Endothelial cell (in vitro differentiated cells): ENCODE measurements around the gene FRMD6. TPM values are rescaled to one million over a fixed set of nuclear protein-coding genes. Genes with fewer than 3 reads are reported as not detected.
"Not testable (repeated sequence)": the region's sequence is repeated elsewhere in the genome, so short reads cannot be mapped to it uniquely, and the experiment has no call there.

Experiments used
- DNase-seq: peaks from one replicate; pipeline ENCODE4 v3.0.0; 2021; ENCODE audit warnings: low spot score
- H3K27ac Mint-ChIP-seq: one replicate; pipeline ENCODE4 v1.8.0; 2021; ENCODE audit warnings: mixed read lengths, inconsistent platforms; ENCODE audit not compliant: unreplicated experiment
- H3K27me3 Mint-ChIP-seq: one replicate; pipeline ENCODE4 v1.8.0; 2021; ENCODE audit warnings: mild to moderate bottlenecking, moderate library complexity, mixed read lengths, inconsistent platforms; ENCODE audit not compliant: unreplicated experiment
- H3K36me3 Mint-ChIP-seq: one replicate; pipeline ENCODE4 v1.8.0; 2021; ENCODE audit warnings: mild to moderate bottlenecking, low read depth, mixed read lengths, inconsistent platforms; ENCODE audit not compliant: unreplicated experiment
- H3K4me1 Mint-ChIP-seq: one replicate; pipeline ENCODE4 v1.8.0; 2021; ENCODE audit warnings: mild to moderate bottlenecking, mixed read lengths, inconsistent platforms; ENCODE audit not compliant: unreplicated experiment
- H3K4me3 Mint-ChIP-seq: one replicate; pipeline ENCODE4 v1.8.0; 2021; ENCODE audit warnings: mild to moderate bottlenecking, mixed read lengths, inconsistent platforms; ENCODE audit not compliant: unreplicated experiment
- H3K9me3 Mint-ChIP-seq: one replicate; pipeline ENCODE4 v1.8.0; 2021; ENCODE audit warnings: mixed read lengths, inconsistent platforms; ENCODE audit not compliant: unreplicated experiment
- CTCF ChIP-seq: fragments of 200-600 bp; sonication (generic); IDR thresholded peaks from one replicate; pipeline ENCODE4 v1.5.0; 2021; ENCODE audit warnings: antibody characterized with exemption; ENCODE audit not compliant: unreplicated experiment
- total RNA-seq: library from RNA; stranded (reverse); fragmentation: NEBNext Ultra II Directional; extraction: Animal tissue kit (Norgen Biotek cat#: 25700); gene quantifications from one replicate; pipeline ENCODE4 v1.2.1, GENCODE V29; 2021; ENCODE audit not compliant: unreplicated experiment

The FRMD6 gene
- total RNA-seq, 1 donor from 2014 or later, result 45.3 TPM

DNA sequence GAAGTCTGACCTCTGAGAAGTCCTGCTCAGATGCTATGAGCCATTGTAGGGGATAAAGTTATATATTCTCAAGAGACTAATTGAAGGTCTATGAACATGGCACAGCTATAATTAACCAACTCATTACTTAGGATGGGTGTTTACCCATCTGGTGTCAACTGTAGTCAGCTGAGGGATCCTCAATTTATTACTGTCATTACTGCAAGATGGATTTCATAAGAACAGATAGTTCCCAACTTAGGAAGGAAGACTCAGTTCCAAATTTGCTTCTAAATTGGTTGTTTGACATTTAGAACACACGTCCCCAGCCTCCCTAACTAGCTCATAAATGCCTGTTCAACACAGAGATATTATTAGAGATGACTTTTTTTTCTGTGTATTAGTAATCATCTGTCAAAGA is 81.4 kb downstream of the FRMD6 start:
- no peak for DNase-seq
- no peak overlapping the region for H3K4me3 Mint-ChIP-seq
- no peak for TF ChIP-seq CTCF
- H3K9me3 Mint-ChIP-seq, result no peaks in the 10 kb centered on the region
- H3K4me1 Mint-ChIP-seq, result peaks cover 4% of the 10 kb centered on the region
- peaks cover 5% of the 10 kb centered on the region for H3K36me3 Mint-ChIP-seq
- H3K27ac Mint-ChIP-seq, result no peak overlapping the region
- H3K27me3 Mint-ChIP-seq, result no peaks in the 10 kb centered on the region

- no peak for TF ChIP-seq CTCF
- DNase-seq, result no peak
- no peak overlapping the region for H3K27ac Mint-ChIP-seq
- H3K9me3 Mint-ChIP-seq, result no peaks in the 10 kb centered on the region
- peaks cover 6% of the 10 kb centered on the region for H3K4me1 Mint-ChIP-seq
- H3K4me3 Mint-ChIP-seq, result no peak overlapping the region
- H3K36me3 Mint-ChIP-seq, result no peaks in the 10 kb centered on the region
- H3K27me3 Mint-ChIP-seq, result no peaks in the 10 kb centered on the region
Measured at GRCh38 chr14:51735851-51736250, 84.1 kb downstream of the FRMD6 start.

GRCh38 chr14:51738754-51739153 is 87.0 kb downstream of the FRMD6 start:
- no peak for TF ChIP-seq CTCF
- Mint-ChIP-seq H3K9me3 (no peaks in the 10 kb centered on the region), H3K4me3 (no peak overlapping the region), H3K4me1 (peaks cover 6% of the 10 kb centered on the region), H3K36me3 (no peaks in the 10 kb centered on the region), H3K27me3 (no peaks in the 10 kb centered on the region), H3K27ac (no peak overlapping the region)
- peak; percentile 7 for DNase-seq

DNA sequence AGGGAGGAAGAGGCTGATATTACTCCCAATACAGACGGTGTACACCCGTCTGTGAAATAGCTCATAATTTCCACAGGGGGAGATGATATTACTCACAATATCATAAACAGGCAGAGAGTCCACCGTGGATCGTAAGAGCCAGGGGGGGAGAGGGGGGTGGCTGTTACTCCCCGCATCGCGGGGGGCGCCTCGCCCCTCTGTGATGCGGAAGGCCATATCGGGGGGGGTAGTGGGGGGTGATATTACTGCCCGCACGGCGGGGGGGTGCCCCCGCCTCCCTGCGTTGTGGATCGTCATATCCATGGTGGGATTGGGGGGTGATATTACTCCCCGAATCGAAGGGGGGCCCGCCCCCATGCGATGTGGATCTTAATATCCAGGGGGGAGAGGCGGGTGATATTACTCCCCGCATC is 91.9 kb downstream of the FRMD6 start:
- no peak for TF ChIP-seq CTCF
- Mint-ChIP-seq H3K27ac (no peak overlapping the region), H3K27me3 (no peaks in the 10 kb centered on the region), H3K4me1 (no peaks in the 10 kb centered on the region), H3K4me3 (no peak overlapping the region), H3K9me3 (no peaks in the 10 kb centered on the region), H3K36me3 (no peaks in the 10 kb centered on the region)
- DNase-seq, result no peak

- H3K4me3 Mint-ChIP-seq, result no peak overlapping the region
- H3K9me3 Mint-ChIP-seq, result no peaks in the 10 kb centered on the region
- no peaks in the 10 kb centered on the region for H3K4me1 Mint-ChIP-seq
- DNase-seq, result no peak
- no peak overlapping the region for H3K27ac Mint-ChIP-seq
- no peak for TF ChIP-seq CTCF
- H3K27me3 Mint-ChIP-seq, result no peaks in the 10 kb centered on the region
- H3K36me3 Mint-ChIP-seq, result no peaks in the 10 kb centered on the region
Measured at GRCh38 chr14:51744372-51745130, 92.8 kb downstream of the FRMD6 start.

DNA sequence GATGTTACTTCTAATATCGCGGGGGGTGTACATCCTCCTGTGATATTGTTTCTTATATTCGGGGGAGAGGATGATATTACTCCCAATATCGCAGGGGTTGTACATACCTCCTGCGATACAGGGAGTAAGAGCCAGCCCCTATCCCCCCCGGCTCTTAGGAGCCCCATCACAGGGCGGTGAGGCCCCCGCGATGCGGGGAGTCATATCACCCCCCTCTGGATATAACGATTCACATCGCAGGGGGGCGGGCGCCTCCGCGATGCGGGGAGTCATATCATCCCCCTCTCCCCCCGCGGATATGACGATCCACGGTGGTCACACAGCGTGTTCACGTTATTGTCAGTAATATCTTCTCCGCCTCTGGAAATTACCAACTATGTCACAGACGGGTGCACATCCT is 95.1 kb downstream of the FRMD6 start:
- not testable (repeated sequence) for H3K36me3 Mint-ChIP-seq, H3K9me3 Mint-ChIP-seq, H3K4me3 Mint-ChIP-seq, H3K27me3 Mint-ChIP-seq, DNase-seq, H3K27ac Mint-ChIP-seq, H3K4me1 Mint-ChIP-seq
